Lower lobe of right lung (tissue), 2 donors: ENCODE measurements around the gene TADA2A. TPM values are rescaled to one million over a fixed set of nuclear protein-coding genes. Genes with fewer than 3 reads are reported as not detected.

Experiments
- ATAC-seq, 2 donors: fragments of 200-7000 bp; cut with Tn5 transposase; one replicate each; pipeline ENCODE4 v1.9.1; 2020 to 2022; ENCODE audit warnings: mild to moderate bottlenecking in 2 of 2, moderate library complexity in 2 of 2
- DNase-seq: peaks from one replicate; pipeline ENCODE4 v3.0.0-alpha.2; 2020
- H3K27ac ChIP-seq: fragments of 200-600 bp; one replicate; pipeline ENCODE4 v1.8.0; 2022
- H3K27me3 ChIP-seq: fragments of 200-600 bp; one replicate; pipeline ENCODE4 v1.8.0; 2022; ENCODE audit warnings: low read depth
- H3K36me3 ChIP-seq: fragments of 200-600 bp; one replicate; pipeline ENCODE4 v1.8.0; 2022; ENCODE audit warnings: mild to moderate bottlenecking
- H3K4me1 ChIP-seq: fragments of 200-600 bp; one replicate; pipeline ENCODE4 v1.8.0; 2022
- H3K4me3 ChIP-seq: fragments of 200-600 bp; one replicate; pipeline ENCODE4 v1.8.0; 2022; ENCODE audit warnings: mild to moderate bottlenecking
- H3K9me3 ChIP-seq: fragments of 200-600 bp; one replicate; pipeline ENCODE4 v1.8.0; 2022
- intact Hi-C: fragments of 100-400 bp; cut with DNase I; formaldehyde crosslinking; loops from one replicate; pipeline ENCODE4 v1.11.0; 2022
- total RNA-seq: library from RNA; stranded (reverse); fragmentation: NEBNext Ultra II Directional; extraction: Animal tissue kit (Norgen Biotek cat#: 25700); gene quantifications from one replicate; pipeline ENCODE4 v1.2.1, GENCODE V29; 2021
- TF ChIP-seq, protein P1 (sequence below): fragments of 200-600 bp; IDR thresholded peaks from one replicate; pipeline ENCODE4 v1.8.0; 2022; ENCODE audit warnings: antibody characterized with exemption, mild to moderate bottlenecking
- donor health status: DM: no; HTN: yes; CAD: no; lungs with severe emphysema.

Gene TADA2A
- total RNA-seq, 1 donor from 2014 or later = 20.5 TPM

DNA sequence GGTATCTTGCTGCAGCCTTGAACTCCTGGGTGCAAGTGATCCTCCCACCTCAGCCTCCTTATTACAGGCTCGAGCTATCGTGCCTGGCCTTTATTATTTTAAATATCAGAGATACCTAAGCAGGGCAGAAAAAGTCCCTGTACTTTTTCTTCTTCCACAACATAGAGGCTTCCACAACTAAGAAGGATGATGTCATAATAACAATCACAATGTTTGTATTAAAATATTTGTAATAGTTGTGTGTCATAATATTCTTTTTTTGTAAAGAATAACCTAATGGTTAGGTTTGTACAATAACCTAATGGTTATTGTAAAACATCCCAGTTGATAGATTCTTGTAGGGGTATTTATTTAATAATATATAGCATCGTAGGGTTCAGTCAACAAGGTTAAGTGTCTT, 56.4 kb downstream of the TADA2A start:
- Histone ChIP-seq H3K9me3 (no peaks in the 10 kb centered on the region), H3K4me1 (no peaks in the 10 kb centered on the region), H3K4me3 (no peak overlapping the region), H3K36me3 (peaks cover 76% of the 10 kb centered on the region), H3K27ac (no peak overlapping the region), H3K27me3 (no peaks in the 10 kb centered on the region)
- TF ChIP-seq, protein P1, sequence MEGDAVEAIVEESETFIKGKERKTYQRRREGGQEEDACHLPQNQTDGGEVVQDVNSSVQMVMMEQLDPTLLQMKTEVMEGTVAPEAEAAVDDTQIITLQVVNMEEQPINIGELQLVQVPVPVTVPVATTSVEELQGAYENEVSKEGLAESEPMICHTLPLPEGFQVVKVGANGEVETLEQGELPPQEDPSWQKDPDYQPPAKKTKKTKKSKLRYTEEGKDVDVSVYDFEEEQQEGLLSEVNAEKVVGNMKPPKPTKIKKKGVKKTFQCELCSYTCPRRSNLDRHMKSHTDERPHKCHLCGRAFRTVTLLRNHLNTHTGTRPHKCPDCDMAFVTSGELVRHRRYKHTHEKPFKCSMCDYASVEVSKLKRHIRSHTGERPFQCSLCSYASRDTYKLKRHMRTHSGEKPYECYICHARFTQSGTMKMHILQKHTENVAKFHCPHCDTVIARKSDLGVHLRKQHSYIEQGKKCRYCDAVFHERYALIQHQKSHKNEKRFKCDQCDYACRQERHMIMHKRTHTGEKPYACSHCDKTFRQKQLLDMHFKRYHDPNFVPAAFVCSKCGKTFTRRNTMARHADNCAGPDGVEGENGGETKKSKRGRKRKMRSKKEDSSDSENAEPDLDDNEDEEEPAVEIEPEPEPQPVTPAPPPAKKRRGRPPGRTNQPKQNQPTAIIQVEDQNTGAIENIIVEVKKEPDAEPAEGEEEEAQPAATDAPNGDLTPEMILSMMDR = no peak
- no peak for ATAC-seq
- intact Hi-C loops = no loop called here
- no peak for DNase-seq

DNA sequence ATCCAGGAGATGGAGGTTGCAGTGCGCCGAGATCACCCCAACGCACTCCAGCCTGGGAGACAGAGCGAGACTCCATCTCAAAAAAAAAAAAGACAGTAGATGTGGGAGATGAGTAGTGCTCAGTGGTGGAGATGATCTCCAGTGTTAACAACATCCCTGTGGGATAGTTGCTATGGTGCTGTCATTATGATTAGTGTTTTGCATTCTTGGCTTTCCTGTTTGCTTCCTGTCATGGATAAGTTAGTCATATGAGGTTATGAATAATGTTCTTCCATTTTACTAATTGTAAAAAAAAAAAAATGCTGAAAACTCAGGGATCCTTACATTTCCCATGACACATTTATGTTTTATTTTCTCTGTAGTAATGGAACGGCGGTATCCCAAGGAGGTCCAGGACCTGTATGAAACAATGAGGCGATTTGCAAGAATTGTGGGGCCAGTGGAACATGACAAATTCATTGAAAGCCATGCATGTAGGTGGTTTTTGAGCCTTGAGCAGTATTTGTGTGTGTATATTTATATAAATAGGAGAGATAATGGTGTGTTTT, 58.5 kb downstream of the TADA2A start:
- Histone ChIP-seq H3K4me1 (no peaks in the 10 kb centered on the region), H3K27ac (no peak overlapping the region), H3K9me3 (no peaks in the 10 kb centered on the region), H3K36me3 (peaks cover 94% of the 10 kb centered on the region), H3K27me3 (no peaks in the 10 kb centered on the region), H3K4me3 (no peak overlapping the region)
- intact Hi-C loops = no loop called here
- DNase-seq (no peak), ATAC-seq (no peak)
- TF ChIP-seq, protein P1 = no peak

DNA sequence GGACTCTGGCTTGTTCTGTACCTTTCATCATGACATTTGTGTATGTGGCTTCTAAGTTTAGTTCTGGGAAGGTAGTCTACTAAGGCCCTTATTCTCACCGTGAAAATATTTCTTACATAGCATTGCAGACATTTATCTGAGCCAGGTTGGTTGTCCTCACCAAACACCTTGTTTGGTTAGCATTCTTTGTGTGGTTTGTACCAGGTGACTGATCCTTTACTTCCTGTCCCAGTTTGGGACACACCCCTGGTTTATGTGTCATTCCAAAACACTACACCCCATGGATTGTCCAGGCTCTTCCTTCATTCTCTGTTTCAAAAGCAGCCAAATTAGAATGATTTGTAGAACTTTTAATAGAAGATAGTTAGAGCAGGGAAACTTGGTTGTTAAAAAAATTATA, 59.8 kb downstream of the TADA2A start:
- DNase-seq (no peak), ATAC-seq (no peak)
- no peaks in the 10 kb centered on the region for H3K4me1 ChIP-seq
- no peaks in the 10 kb centered on the region for H3K9me3 ChIP-seq
- no peak overlapping the region for H3K4me3 ChIP-seq
- TF ChIP-seq, protein P1 = no peak
- intact Hi-C loops = no loop called here
- no peak overlapping the region for H3K27ac ChIP-seq
- H3K36me3 ChIP-seq = peaks cover 94% of the 10 kb centered on the region
- H3K27me3 ChIP-seq = no peaks in the 10 kb centered on the region

DNA sequence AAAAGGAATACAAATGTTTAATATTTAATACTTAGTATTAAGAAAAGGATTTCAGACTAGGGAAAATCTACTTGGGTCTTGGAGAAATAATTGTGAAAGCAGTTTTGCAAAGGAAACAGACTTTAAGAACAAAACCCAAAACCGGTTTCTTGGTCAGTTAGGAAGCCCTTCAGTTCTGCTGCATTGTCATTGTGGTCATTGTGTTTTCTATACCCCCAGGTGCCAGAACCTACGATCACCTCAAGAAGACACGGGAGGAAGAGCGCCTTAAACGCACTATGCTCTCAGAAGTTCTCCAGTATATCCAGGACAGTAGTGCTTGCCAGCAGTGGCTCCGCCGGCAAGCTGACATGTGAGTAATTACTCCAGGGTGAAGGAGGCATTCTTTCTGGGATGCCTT, 63.5 kb downstream of the TADA2A start:
- Histone ChIP-seq H3K27ac (no peak overlapping the region), H3K9me3 (no peaks in the 10 kb centered on the region), H3K4me3 (no peak overlapping the region), H3K4me1 (no peaks in the 10 kb centered on the region), H3K27me3 (no peaks in the 10 kb centered on the region), H3K36me3 (peaks cover 100% of the 10 kb centered on the region)
- intact Hi-C loops = no loop called here
- TF ChIP-seq, protein P1 = no peak
- no peak for ATAC-seq
- DNase-seq = no peak

DNA sequence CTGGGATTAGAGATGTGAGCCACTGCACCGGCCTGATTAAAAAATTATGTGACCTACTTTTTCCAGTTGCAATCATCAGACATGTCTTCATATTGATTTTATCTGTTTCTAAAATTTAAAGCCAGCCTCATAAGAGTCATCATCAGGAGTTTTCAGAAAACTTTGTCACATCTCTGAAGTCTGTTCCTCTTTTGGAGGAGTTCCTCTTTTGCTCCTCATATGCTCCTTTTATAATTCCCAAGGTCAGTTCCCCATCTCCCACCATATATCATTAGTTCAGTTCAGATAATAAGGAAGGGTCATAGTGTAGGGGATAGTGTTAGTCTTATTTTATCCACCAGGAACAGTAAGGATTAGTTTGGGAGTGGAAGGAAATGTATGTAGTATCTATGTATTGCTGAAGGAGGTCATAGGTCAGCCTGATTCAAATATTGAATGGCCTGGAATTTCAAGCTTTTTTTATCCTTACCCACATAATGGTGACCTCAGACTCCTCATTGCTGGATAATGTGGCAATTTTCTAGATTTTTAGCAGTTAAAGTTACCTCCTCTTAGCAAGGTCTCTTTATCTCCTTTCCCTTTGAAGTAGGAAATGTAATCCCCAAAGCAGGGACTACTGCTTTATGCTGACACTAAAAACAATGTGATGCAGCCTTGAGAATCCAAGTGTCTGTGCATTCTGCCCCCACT, 69.2 kb downstream of the TADA2A start:
- no peak overlapping the region for H3K4me3 ChIP-seq
- DNase-seq (no peak), ATAC-seq (peak in 1 of 2 donors; percentile 37)
- peak overlapping the region; percentile 16 for H3K27ac ChIP-seq
- intact Hi-C loops = no loop called here
- TF ChIP-seq, protein P1 = no peak
- H3K9me3 ChIP-seq = no peaks in the 10 kb centered on the region
- H3K36me3 ChIP-seq = peaks cover 93% of the 10 kb centered on the region
- H3K4me1 ChIP-seq = peaks cover 13% of the 10 kb centered on the region
- no peaks in the 10 kb centered on the region for H3K27me3 ChIP-seq
